Duodenal mucosa (tissue), 2 donors: ENCODE results near the gene MAN1B1.

Source experiments
- H3K27ac ChIP-seq: one replicate; pipeline ENCODE4 v1.7.0; 2013; ENCODE audit warnings: low read depth, low read length
- H3K27me3 ChIP-seq, 2 donors: one replicate each; pipeline ENCODE4 v1.7.0; 2013; ENCODE audit warnings: low read length in 2 of 2, control low read depth in 1 of 2; ENCODE audit not compliant: insufficient read depth in 2 of 2, control insufficient read depth in 1 of 2
- H3K36me3 ChIP-seq, 2 donors: one replicate each; pipeline ENCODE4 v1.7.0; 2013; ENCODE audit warnings: low read length in 2 of 2, control low read depth in 1 of 2; ENCODE audit not compliant: insufficient read depth in 2 of 2, control insufficient read depth in 1 of 2
- H3K4me1 ChIP-seq, 2 donors: one replicate each; pipeline ENCODE4 v1.7.0; 2013; ENCODE audit warnings: low read length in 2 of 2, control low read depth in 1 of 2; ENCODE audit not compliant: insufficient read depth in 2 of 2, control insufficient read depth in 1 of 2
- H3K4me3 ChIP-seq, 2 donors: one replicate each; pipeline ENCODE4 v1.7.0; 2013; ENCODE audit warnings: low read length in 2 of 2, low read depth in 1 of 2
- H3K9ac ChIP-seq, 2 donors: one replicate each; pipeline ENCODE4 v1.7.0; 2013; ENCODE audit warnings: low read length in 2 of 2, low read depth in 1 of 2
- H3K9me3 ChIP-seq, 2 donors: one replicate each; pipeline ENCODE4 v1.7.0; 2013; ENCODE audit warnings: low read length in 2 of 2, control low read depth in 1 of 2; ENCODE audit not compliant: control insufficient read depth in 1 of 2

The MAN1B1 gene

GRCh38 chr9:137052998-137053943 lies 33.5 kb upstream of the MAN1B1 start:
- Histone ChIP-seq H3K4me1 (peaks cover 18 to 30% of the 10 kb centered on the region in 2 donors), H3K27me3 (peaks cover 16 to 17% of the 10 kb centered on the region in 2 donors), H3K9me3 (no peaks in the 10 kb centered on the region), H3K9ac (peak overlapping the region in 1 of 2 donors; percentile 18), H3K27ac (no peak overlapping the region), H3K36me3 (no peaks in the 10 kb centered on the region), H3K4me3 (peak overlapping the region; percentile 34 to 43)

DNA sequence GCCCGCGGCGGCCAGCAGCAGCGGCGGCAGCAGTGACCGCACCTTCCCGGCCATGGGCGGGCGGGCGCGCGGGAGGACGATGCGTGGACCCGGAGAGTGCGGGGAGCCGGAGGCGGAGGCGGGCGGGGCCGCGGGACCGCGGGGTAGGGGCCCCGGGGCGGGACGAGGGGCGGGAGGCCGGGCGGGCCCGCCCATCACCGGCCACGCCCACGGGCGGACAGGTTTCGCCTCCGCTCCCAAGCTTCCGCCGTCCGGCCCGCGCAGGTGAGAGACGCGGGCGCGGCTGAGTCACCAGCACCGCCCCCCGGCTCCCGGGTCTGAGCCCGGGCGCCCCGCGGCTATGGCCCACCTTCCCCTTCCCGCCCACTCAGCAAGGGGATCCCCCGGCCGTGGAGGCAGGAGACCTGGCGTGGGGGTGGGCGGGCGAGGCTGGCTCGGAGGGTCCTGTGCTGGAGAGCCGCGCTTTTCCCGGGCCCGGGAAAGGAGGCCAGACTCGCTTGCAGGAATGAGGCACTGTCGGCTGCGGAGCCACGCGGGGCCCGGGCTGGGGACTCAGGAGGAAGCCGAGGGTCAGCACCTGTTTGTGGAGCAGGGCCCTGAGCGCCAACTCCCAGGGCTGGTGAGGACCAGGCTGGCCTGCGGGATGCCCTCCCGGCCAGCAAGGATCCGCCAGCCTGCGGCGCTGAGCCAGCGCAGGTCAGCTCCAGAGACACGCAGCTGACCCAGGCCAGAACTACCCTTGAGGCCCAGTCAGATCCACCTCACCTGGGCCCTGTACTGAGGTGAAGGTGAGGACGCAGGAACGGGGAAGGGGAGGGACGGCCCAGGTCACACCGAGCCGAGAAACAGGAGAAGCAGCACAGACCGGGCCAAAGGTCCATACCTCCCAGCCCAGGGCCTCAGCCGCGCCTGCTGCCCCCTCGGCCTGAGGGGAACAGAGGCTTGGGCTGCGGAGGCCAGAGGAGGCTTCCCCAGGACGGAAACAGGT lies 32.5 kb upstream of the MAN1B1 start, which contains the start of gene ENTPD2:
Gene ENTPD2 (minus strand): TSS at position 118 of the 988 bp plus-strand sequence. CDS start 64 bp downstream, at position 54.
- peak within 1 kb of the TSS; percentile 77 for H3K27ac ChIP-seq
- H3K9ac ChIP-seq = peak within 1 kb of the TSS; percentile 61 to 74
- no peaks in the 10 kb centered on the region for H3K36me3 ChIP-seq
- H3K4me3 ChIP-seq = peak within 1 kb of the TSS; percentile 46 to 55
- no peaks in the 10 kb centered on the region for H3K9me3 ChIP-seq
- peaks cover 18 to 30% of the 10 kb centered on the region in 2 donors for H3K4me1 ChIP-seq
- H3K27me3 ChIP-seq = peaks cover 14 to 16% of the 10 kb centered on the region in 2 donors

- Histone ChIP-seq H3K27me3 (peaks cover 11 to 12% of the 10 kb centered on the region in 2 donors), H3K9ac (peak overlapping the region; percentile 61 to 74), H3K9me3 (no peaks in the 10 kb centered on the region), H3K4me1 (peaks cover 18 to 30% of the 10 kb centered on the region in 2 donors), H3K4me3 (peak overlapping the region; percentile 46 to 55), H3K27ac (peak overlapping the region; percentile 77), H3K36me3 (no peaks in the 10 kb centered on the region)
Measured at GRCh38 chr9:137054932-137055384, 31.8 kb upstream of the MAN1B1 start.

DNA sequence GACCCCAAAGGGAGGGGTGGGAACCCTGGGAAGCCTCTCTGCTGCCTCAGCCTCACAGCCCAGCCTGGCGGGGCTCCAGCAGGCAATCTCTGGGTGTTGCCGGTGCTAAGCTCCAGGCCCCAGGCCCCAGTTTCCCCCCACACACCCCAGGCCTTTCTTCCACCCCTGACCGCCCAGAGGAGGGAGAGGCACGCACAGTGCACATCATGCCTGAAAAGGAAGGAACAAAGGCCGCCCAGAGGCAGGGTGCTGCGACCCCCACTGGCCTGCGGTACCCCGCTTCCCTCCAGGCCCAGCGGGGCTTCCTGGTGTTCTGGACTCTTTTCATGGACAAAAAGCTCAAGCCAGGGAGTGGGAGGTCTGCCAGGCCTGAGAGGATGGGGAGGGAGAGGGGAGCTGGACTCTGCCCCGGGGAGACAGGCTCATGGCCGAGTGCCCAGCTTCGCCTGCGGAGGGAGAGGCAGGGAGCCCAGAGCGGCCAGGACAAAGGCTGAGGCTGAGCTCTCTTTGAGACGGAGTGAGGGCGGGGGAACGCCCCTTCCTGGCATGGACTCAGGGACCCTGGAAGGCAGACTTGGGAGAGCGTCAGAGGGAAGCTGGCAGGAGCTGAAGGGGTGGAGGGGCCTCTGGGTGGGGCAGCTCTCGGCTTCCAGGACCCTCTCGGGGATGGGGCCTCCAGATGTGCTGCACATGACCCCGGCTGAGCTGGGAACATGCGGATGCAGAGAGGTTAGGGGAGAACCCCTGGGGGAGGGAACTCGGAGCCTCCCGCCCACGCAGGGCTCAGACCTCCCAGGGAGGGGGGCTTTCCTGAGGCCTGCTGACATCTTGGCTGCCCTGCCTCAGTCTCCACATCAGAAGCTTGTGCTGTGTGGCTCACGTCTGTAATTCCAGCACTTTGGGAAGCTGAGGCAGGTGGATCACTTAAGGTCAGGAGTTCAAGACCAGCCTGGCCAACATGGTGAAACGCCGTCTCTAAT lies 31.1 kb upstream of the MAN1B1 start:
- H3K27ac ChIP-seq = peak overlapping the region; percentile 77

DNA sequence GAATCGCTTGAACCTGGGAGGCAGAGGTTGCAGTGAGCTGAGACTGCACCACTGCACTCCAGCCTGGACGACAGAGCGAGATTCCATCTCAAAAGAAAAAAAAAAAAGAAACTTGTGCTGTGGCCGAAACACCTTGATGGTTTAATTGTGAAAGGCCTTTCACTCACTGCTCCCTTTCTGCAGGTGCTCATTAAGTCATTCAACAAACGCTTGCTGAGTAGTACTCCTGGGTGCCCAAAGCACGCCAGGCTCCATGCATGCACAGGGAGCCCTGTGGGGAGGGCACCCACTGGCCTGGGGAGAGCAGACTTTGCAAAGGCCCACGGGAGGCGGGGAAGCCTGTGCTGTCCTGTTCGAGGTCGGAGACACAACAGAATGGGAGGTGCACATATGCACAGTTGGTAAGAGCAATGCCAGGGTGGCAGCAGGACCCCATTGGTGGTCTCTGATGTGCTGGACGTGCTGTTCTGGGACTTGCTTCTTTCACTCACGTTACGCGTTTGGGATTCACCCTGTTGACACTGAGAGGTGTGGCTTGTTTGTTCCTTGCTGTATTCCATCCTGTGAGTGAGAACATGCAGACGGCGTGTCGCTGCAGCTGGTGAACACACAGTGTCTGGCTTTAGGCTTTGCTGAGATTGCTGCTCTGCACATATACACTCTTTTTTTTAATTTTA lies 29.9 kb upstream of the MAN1B1 start:
- Histone ChIP-seq H3K9me3 (no peaks in the 10 kb centered on the region), H3K4me3 (peak overlapping the region in 1 of 2 donors; percentile 16), H3K27me3 (peaks cover 6% of the 10 kb centered on the region in 2 donors), H3K9ac (no peak overlapping the region), H3K4me1 (peaks cover 18 to 30% of the 10 kb centered on the region in 2 donors), H3K36me3 (no peaks in the 10 kb centered on the region), H3K27ac (no peak overlapping the region)

More for the DNA sequence above, 31.1 kb upstream of the MAN1B1 start:
- peaks cover 6 to 11% of the 10 kb centered on the region in 2 donors for H3K27me3 ChIP-seq
- peak overlapping the region; percentile 61 to 74 for H3K9ac ChIP-seq
- peaks cover 18 to 30% of the 10 kb centered on the region in 2 donors for H3K4me1 ChIP-seq
- H3K36me3 ChIP-seq = no peaks in the 10 kb centered on the region
- H3K4me3 ChIP-seq = peak overlapping the region; percentile 28 to 46
- no peaks in the 10 kb centered on the region for H3K9me3 ChIP-seq

- H3K4me1 ChIP-seq = peaks cover 18 to 30% of the 10 kb centered on the region in 2 donors
- H3K27ac ChIP-seq = no peak overlapping the region
- no peaks in the 10 kb centered on the region for H3K36me3 ChIP-seq
- no peak overlapping the region for H3K9ac ChIP-seq
- H3K9me3 ChIP-seq = no peaks in the 10 kb centered on the region
- H3K4me3 ChIP-seq = no peak overlapping the region
- H3K27me3 ChIP-seq = peaks cover 5 to 6% of the 10 kb centered on the region in 2 donors
Measured at GRCh38 chr9:137057545-137057944, 29.2 kb upstream of the MAN1B1 start.

DNA sequence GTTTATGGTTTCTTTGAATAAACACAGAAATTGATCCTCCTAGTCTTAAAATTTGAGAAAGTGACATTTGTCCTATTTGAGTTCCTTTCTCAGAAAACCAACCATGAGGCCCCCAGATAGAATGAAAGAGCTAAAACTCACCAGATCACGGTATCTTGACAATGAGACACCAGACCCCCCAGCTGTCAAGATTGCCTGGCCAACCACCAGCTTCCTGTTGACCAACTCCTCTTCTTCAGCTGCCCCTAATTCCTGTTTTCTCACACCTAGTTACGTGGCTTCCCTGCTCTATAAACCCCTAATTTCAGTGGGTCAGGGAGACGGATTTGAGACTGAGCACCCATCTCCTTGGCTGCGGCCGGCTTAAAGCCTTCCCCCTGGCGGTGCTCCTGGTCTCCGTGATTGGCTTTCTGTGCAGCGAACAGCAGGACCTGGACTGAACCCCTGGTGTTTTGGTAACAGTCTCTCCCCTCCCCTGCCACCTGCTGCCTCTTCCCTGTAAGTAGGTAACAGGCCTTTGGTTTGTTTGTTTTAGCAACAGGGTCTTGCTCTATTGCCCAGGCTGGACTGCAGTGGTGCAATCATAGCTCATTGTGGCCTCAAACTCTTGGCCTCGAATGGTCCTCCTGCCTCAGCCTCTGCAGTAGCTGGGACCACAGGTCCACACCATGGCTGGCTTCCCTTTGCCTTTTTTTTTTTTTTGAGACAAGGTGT lies 28.1 kb upstream of the MAN1B1 start:
- H3K27me3 ChIP-seq = no peaks in the 10 kb centered on the region

GRCh38 chr9:137062384-137062783 lies 24.4 kb upstream of the MAN1B1 start:
- no peaks in the 10 kb centered on the region for H3K9me3 ChIP-seq
- H3K27me3 ChIP-seq = no peaks in the 10 kb centered on the region
- H3K4me1 ChIP-seq = no peaks in the 10 kb centered on the region
- no peak overlapping the region for H3K27ac ChIP-seq
- H3K36me3 ChIP-seq = peaks cover 0 to 5% of the 10 kb centered on the region in 2 donors
- no peak overlapping the region for H3K9ac ChIP-seq
- no peak overlapping the region for H3K4me3 ChIP-seq

More for the DNA sequence above, 28.1 kb upstream of the MAN1B1 start:
- H3K27ac ChIP-seq = no peak overlapping the region
- no peak overlapping the region for H3K4me3 ChIP-seq
- H3K36me3 ChIP-seq = no peaks in the 10 kb centered on the region
- no peaks in the 10 kb centered on the region for H3K9me3 ChIP-seq
- H3K4me1 ChIP-seq = peaks cover 18 to 23% of the 10 kb centered on the region in 2 donors
- no peak overlapping the region for H3K9ac ChIP-seq
